HG03378 (cell line): ENCODE results near the gene CYTL1.
"Not testable (repeated sequence)": the region's sequence is repeated elsewhere in the genome, so short reads cannot be mapped to it uniquely, and the experiment has no call there.

Source experiments
- ATAC-seq: cut with Tn5 transposase; IDR thresholded peaks from one replicate; pipeline ENCODE4 v1.9.1; 2021; ENCODE audit warnings: mild to moderate bottlenecking, moderate library complexity; ENCODE audit not compliant: unreplicated experiment

CYTL1 gene

GRCh38 chr4:5034206-5034605 lies 14.9 kb upstream of the CYTL1 start:
- no peak for ATAC-seq

DNA sequence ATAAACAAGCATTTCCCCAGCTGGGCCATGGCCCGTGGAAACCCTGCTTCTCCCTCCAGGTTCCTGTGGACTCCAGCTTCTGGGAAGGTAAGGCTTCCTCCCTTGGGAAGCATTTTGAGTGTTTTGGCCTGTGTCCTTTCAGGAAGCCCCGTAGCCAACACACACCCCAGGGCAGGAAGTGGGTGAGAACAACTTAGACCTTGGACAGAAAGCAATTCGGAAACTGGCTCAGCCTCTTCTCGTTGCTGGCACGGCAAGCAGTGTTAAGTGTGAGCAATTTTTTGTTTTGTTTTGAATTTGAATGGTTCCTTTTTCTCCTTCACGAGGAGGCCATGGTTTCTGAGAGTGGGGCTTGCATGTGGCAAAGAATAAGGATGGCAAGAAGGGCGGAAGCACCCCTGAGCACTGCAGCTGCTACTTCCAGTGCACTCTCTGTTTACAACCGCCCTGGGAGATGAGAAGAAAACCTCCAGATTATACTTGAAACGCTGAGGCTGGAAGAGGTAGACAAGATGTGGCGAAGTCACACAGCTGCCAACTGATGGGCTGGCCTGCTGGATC lies 14.1 kb upstream of the CYTL1 start:
- no peak for ATAC-seq

DNA sequence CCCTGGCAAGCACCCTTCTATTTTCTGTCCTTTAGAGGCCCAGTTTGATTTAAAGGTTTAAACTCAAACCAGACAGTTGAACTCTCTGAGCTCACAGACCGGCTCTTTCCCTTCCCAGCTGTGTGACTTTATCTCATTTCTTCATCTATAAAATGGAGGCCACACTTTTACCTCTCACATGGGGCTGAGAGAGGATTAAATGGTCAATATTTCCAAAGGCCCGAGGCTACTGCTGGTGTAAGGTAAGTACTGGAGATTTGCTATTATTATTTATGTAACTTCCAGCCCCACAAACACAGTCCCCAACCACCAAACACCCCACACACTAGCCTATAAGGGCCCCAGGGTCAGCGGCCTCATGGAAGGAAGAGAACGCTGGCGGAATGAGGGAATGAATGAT lies 13.6 kb upstream of the CYTL1 start:
- no peak for ATAC-seq

DNA sequence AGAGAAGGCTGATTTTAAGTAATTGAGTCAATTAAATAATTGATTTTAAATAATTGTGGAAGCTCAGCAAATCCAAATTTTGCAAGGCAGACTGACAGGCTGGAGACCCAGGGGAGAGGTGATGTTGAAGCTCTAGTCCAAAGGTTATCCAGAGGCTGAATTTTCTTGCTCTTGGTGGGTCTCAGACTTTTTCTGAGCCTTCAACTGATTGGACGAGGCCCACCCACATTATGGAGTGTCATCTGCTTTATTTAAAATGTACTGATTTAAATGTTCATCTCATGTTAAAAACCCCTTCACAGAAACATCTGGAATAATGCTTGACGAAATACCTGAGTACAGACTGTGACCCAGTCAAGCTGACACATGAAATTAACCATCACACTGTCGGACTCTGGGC lies 11.7 kb upstream of the CYTL1 start:
- no peak for ATAC-seq

- no peak for ATAC-seq
Observed at GRCh38 chr4:5030221-5030620, 11.0 kb upstream of the CYTL1 start.

DNA sequence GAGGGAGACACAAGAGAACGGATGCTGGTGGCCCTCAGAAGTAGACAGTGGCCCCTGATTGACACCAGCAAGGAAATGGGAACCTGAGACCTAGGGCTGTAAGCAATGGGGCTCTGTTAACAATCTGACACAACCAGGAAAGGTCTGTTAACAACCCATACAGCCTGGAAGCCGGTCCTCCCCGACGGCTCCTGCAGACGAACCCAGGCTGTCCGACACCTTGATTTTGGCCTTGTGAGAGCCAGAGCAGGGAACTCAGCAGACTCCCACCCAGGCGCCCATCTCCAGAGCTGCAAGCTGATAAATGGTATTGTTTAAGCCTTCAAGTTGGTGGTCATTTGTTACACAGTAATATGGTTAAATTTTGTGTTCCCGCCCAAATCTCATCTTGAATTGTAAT lies 10.2 kb upstream of the CYTL1 start:
- ATAC-seq, result no peak

DNA sequence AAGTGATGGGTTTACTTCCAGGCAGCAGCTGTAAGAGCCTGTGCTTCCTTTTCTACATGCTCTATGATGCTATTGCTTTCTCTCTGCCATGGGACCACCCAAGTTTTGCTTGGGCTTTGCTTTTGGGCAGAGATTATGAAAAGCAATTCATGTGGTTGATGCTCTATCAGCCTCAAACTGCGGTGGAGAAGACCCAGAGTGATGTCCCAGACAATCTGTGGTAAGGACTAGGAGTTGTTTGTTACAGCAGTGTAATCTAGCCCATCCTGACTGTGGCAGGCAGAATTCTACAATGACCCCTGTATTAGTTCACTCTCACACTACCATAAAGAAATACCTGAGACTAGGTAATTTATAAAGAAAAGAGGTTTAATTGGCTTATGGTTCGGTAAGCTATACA lies 9.2 kb upstream of the CYTL1 start:
- ATAC-seq, result no peak

DNA sequence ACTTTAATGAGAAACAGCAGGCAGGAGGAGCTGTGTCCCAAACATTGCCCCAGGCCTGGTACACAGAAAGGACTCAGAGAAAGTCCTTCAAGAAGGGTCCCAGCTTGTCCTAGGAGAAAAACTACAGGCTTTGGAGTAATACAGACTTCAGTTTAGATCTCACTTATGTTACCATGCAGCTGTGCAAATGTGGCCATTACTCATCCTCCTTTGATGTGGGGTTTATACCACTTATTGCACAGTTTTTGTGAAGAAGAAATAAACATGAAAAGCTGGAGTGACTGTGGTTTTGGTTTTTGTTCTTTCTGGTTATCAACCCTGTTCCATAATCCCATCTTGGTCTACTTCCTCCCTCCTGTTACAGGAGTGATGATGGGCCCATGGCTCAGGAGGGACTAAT lies 8.1 kb upstream of the CYTL1 start:
- ATAC-seq, result no peak

GRCh38 chr4:5026371-5026770 lies 7.1 kb upstream of the CYTL1 start:
- no peak for ATAC-seq

GRCh38 chr4:5024673-5025072 lies 5.4 kb upstream of the CYTL1 start:
- no peak for ATAC-seq

- ATAC-seq, result no peak
Observed at GRCh38 chr4:5021546-5021945, 2.3 kb upstream of the CYTL1 start.

DNA sequence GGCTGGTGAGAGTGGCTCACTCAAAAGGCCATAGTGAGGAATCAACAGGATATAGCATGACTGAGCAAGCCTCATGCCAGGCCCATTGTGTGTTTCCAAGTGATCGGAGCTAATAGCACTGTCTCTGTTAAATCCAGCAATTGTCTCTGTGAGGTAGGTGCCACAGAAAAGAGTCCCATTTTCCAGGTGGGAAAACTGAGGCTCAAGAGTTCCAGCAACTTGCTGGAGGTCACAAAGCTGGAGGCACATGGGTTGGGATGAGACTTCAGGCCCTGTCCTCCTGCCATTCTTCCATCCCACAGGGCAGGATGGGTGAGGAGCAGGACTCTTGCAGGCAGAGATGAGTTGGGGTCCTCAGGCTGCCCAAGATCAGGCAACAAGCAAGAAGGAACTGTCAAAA lies 1.1 kb upstream of the CYTL1 start:
- no peak for ATAC-seq

DNA sequence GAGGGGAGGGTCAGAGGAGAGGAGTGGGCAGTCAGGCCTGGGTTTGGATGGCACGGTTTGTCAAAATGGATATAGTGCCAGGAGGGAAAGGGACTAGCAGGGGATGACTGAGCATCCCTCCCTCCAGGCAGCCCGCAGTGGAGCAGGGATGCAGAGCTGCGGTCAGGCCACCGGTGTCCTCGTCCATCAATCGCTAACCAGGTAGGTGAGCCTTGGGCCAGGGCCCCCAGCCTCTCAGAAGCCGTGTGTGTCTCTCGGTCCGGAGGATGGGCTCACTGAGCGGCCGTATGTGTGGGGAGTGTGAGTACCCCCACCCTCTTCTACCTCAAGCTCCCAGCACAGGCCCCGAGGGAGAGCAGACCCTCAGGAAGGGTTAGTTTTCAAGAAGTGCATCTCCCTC lies 538 bp upstream of the CYTL1 start:
- no peak for ATAC-seq

- no peak for ATAC-seq
Observed at GRCh38 chr4:5018603-5019002, 655 bp downstream of the CYTL1 start.

GRCh38 chr4:5018096-5018495 lies 1.2 kb downstream of the CYTL1 start:
- no peak for ATAC-seq

GRCh38 chr4:5014007-5014682 lies 5.1 kb downstream of the CYTL1 start:
- no peak for ATAC-seq

GRCh38 chr4:5012958-5013357 lies 6.3 kb downstream of the CYTL1 start:
- no peak for ATAC-seq

GRCh38 chr4:5012244-5012898 lies 6.9 kb downstream of the CYTL1 start:
- no peak for ATAC-seq

DNA sequence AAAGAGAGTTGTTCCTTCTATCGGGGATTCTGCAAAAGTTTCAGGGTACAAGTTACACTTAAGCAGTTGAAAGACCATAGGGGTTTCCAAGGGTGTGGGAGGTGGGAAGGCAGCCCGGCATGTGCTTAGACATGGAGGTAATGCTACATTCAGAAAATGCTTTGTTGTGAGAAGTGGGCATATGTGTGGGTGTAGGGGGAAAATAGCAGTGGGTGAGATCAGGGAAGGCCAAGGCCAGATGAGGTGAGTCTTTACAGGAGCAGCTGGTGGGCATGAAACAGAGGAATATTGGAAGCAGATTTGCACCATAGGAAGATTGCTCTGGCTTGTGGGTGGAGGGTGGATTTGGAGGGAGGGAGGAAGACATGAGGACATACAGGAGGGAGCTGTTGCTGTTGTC lies 8.3 kb downstream of the CYTL1 start:
- no peak for ATAC-seq

DNA sequence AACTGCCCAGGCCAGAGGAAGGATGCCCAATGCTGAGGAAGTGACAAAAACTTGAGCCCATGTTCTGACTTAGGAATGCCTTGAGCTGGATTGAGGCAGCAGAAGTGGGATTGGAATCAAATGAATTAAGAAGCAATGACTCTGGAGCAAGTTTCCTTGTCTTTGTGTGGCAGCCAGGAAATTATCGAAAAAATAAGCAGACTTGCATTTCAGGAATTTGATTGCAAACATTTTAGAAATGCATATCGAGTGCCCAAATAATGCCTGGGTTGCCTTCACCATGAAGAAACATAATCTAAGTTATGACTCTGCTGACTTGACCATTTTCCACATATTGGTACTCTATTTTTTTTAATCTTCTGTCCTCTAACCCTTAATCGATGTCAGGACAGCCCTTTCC lies 9.5 kb downstream of the CYTL1 start:
- no peak for ATAC-seq

DNA sequence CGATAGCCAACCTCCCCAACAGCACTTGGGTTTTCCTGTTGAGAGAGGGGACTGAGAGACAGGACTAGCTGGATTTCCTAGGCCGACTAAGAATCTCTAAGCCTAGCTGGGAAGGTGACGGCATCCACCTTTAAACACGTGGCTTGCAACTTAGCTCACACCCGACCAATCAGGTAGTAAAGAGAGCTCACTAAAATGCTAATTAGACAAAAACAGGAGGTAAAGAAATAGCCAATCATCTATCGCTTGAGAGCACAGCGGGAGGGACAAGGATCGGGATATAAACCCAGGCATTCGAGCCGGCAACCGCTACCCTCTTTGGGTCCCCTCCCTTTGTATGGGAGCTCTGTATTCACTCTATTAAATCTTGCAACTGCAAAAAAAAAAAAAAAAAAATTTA lies 12.3 kb downstream of the CYTL1 start:
- not testable (repeated sequence) for ATAC-seq

GRCh38 chr4:5004496-5004895 lies 14.8 kb downstream of the CYTL1 start:
- ATAC-seq, result no peak

GRCh38 chr4:5003918-5004317 lies 15.3 kb downstream of the CYTL1 start:
- ATAC-seq, result no peak
